ENCODE data around the gene ABCA7. TPM values are rescaled to one million over a fixed set of nuclear protein-coding genes. Genes with fewer than 3 reads are reported as not detected.
A peak's percentile ranks its signal among the peaks of the same experiment; 100 is the strongest.
"Not testable (repeated sequence)": the region's sequence is repeated elsewhere in the genome, so short reads cannot be mapped to it uniquely, and the experiment has no call there.

The ABCA7 gene
- total RNA-seq, 2 experiments from 2014 or later: 76.6 to 77.5 TPM

- Mint-ChIP-seq H3K27ac (no peak overlapping the region), H3K4me3 (no peak overlapping the region), H3K9me3 (ENCODE audit: insufficient read depth) (no peaks in the 10 kb centered on the region), H3K27me3 (ENCODE audit: low read depth) (no peaks in the 10 kb centered on the region), H3K36me3 (ENCODE audit: low read depth) (peaks cover 6% of the 10 kb centered on the region), H3K4me1 (ENCODE audit: low read depth) (peaks cover 13% of the 10 kb centered on the region)
- ATAC-seq (no peak), DNase-seq (no peak)
- ChIA-PET POLR2A (no interaction called here), CTCF (no interaction called here)
Observed at GRCh38 chr19:1109697-1110671, 70.1 kb downstream of the ABCA7 start.

GRCh38 chr19:1110809-1111640 lies 71.1 kb downstream of the ABCA7 start:
- peaks cover 5% of the 10 kb centered on the region for H3K4me1 Mint-ChIP-seq (ENCODE audit: low read depth)
- no peaks in the 10 kb centered on the region for H3K27me3 Mint-ChIP-seq (ENCODE audit: low read depth)
- H3K4me3 Mint-ChIP-seq: no peak overlapping the region
- CTCF ChIA-PET: interaction anchor here (0.8 kb wide), 1 partner anchor 88 kb away, joined by 3 read pairs; no protein-coding TSS in a partner anchor
- DNase-seq: no peak
- POLR2A ChIA-PET: no interaction called here
- ATAC-seq: no peak
- no peaks in the 10 kb centered on the region for H3K9me3 Mint-ChIP-seq (ENCODE audit: insufficient read depth)
- no peak overlapping the region for H3K27ac Mint-ChIP-seq
- peaks cover 6% of the 10 kb centered on the region for H3K36me3 Mint-ChIP-seq (ENCODE audit: low read depth)

GRCh38 chr19:1111641-1112267 lies 71.8 kb downstream of the ABCA7 start:
- ATAC-seq: no peak
- CTCF ChIA-PET: interaction anchor here (0.8 to 2.4 kb wide), 4 partner anchors 18 to 91 kb away, joined by 3 to 18 read pairs (median 12); no protein-coding TSS in a partner anchor
- POLR2A ChIA-PET: no interaction called here
- peaks cover 4% of the 10 kb centered on the region for H3K4me1 Mint-ChIP-seq (ENCODE audit: low read depth)
- H3K27me3 Mint-ChIP-seq (ENCODE audit: low read depth): no peaks in the 10 kb centered on the region
- DNase-seq: no peak
- H3K36me3 Mint-ChIP-seq (ENCODE audit: low read depth): peaks cover 5% of the 10 kb centered on the region
- no peak overlapping the region for H3K27ac Mint-ChIP-seq
- no peak overlapping the region for H3K4me3 Mint-ChIP-seq
- no peaks in the 10 kb centered on the region for H3K9me3 Mint-ChIP-seq (ENCODE audit: insufficient read depth)

- no peaks in the 10 kb centered on the region for H3K9me3 Mint-ChIP-seq (ENCODE audit: insufficient read depth)
- H3K27me3 Mint-ChIP-seq (ENCODE audit: low read depth): no peaks in the 10 kb centered on the region
- H3K4me1 Mint-ChIP-seq (ENCODE audit: low read depth): peaks cover 4% of the 10 kb centered on the region
- DNase-seq (no peak), ATAC-seq (no peak)
- H3K4me3 Mint-ChIP-seq: no peak overlapping the region
- no peak overlapping the region for H3K27ac Mint-ChIP-seq
- POLR2A ChIA-PET: interaction anchor here (0.8 to 1.1 kb wide), 2 partner anchors 98 to 157 kb away, joined by 3 read pairs; partner anchors contain the start of gene CIRBP
- CTCF ChIA-PET: interaction anchor here (1.1 to 2.4 kb wide), 10 partner anchors 11 to 154 kb away, joined by 3 to 18 read pairs (median 8); no protein-coding TSS in a partner anchor
- peaks cover 3% of the 10 kb centered on the region for H3K36me3 Mint-ChIP-seq (ENCODE audit: low read depth)
Observed at GRCh38 chr19:1112268-1113029, 72.5 kb downstream of the ABCA7 start.

- Mint-ChIP-seq H3K4me1 (ENCODE audit: low read depth) (peaks cover 4% of the 10 kb centered on the region), H3K27me3 (ENCODE audit: low read depth) (no peaks in the 10 kb centered on the region), H3K27ac (no peak overlapping the region), H3K9me3 (ENCODE audit: insufficient read depth) (no peaks in the 10 kb centered on the region), H3K4me3 (no peak overlapping the region), H3K36me3 (ENCODE audit: low read depth) (peaks cover 6% of the 10 kb centered on the region)
- ATAC-seq: peak; percentile 80
- CTCF ChIA-PET: interaction anchor here (0.6 to 2.4 kb wide), 23 partner anchors 9 to 153 kb away, joined by 3 to 18 read pairs (median 5); partner anchors contain the start of genes ARHGAP45 and ATP5F1D
- POLR2A ChIA-PET: interaction anchor here (0.7 to 1.1 kb wide), 4 partner anchors 13 to 156 kb away, joined by 3 read pairs; partner anchors contain the start of gene CIRBP
- peak; percentile 90 for DNase-seq
Observed at GRCh38 chr19:1113030-1113985, 73.4 kb downstream of the ABCA7 start.

- H3K4me1 Mint-ChIP-seq (ENCODE audit: low read depth): peaks cover 4% of the 10 kb centered on the region
- ATAC-seq: no peak
- H3K27ac Mint-ChIP-seq: no peak overlapping the region
- ChIA-PET POLR2A (interaction anchor here (0.5 to 1.1 kb wide), 3 partner anchors 26 to 159 kb away, joined by 3 read pairs; partner anchors contain the start of gene CIRBP), CTCF (interaction anchor here (0.6 to 2.4 kb wide), 22 partner anchors 9 to 152 kb away, joined by 3 to 18 read pairs (median 6); partner anchors contain the start of genes ARHGAP45 and ATP5F1D)
- no peak overlapping the region for H3K4me3 Mint-ChIP-seq
- no peaks in the 10 kb centered on the region for H3K9me3 Mint-ChIP-seq (ENCODE audit: insufficient read depth)
- DNase-seq: no peak
- H3K36me3 Mint-ChIP-seq (ENCODE audit: low read depth): peaks cover 11% of the 10 kb centered on the region
- H3K27me3 Mint-ChIP-seq (ENCODE audit: low read depth): no peaks in the 10 kb centered on the region
Observed at GRCh38 chr19:1113986-1114483, 74.1 kb downstream of the ABCA7 start.

- H3K4me3 Mint-ChIP-seq; H3K27me3 Mint-ChIP-seq (ENCODE audit: low read depth); H3K4me1 Mint-ChIP-seq (ENCODE audit: low read depth); CTCF ChIA-PET; H3K27ac Mint-ChIP-seq; H3K9me3 Mint-ChIP-seq (ENCODE audit: insufficient read depth); POLR2A ChIA-PET; DNase-seq; ATAC-seq: not testable (repeated sequence)
- H3K36me3 Mint-ChIP-seq (ENCODE audit: low read depth): peaks cover 11% of the 10 kb centered on the region
Observed at GRCh38 chr19:1114728-1115127, 74.8 kb downstream of the ABCA7 start.

Other genes with a start within 250 kb of the ABCA7 start
- 100 to 1,000 TPM; 524 to 526 TPM for gene PTBP1, start 242.7 kb upstream of the ABCA7 start, total RNA-seq
- gene PLPPR3, start 218.2 kb upstream of the ABCA7 start, total RNA-seq: not detected
- gene AZU1, start 212.3 kb upstream of the ABCA7 start, total RNA-seq: not detected
- not detected for gene PRTN3, start 199.1 kb upstream of the ABCA7 start, total RNA-seq
- not detected for gene ELANE, start 187.8 kb upstream of the ABCA7 start, total RNA-seq
- 1 to 10 TPM; 2.1 to 2.2 TPM for gene CFD, start 180.4 kb upstream of the ABCA7 start, total RNA-seq
- 10 to 100 TPM; 55.9 to 60.4 TPM for gene MED16, start 146.9 kb upstream of the ABCA7 start, total RNA-seq
- not detected for gene RNU6-9, start 146.6 kb upstream of the ABCA7 start, total RNA-seq
- gene R3HDM4, start 126.9 kb upstream of the ABCA7 start, total RNA-seq: 10 to 100 TPM; 75.9 to 76.7 TPM
- gene KISS1R, start 122.8 kb upstream of the ABCA7 start, total RNA-seq: 1 to 10 TPM in 1 of 2 experiments, under 1 TPM in 1; 0.55 to 1.1 TPM
- gene ARID3A, start 114.1 kb upstream of the ABCA7 start, total RNA-seq: 10 to 100 TPM; 26.7 to 27.7 TPM
- gene WDR18, start 55.8 kb upstream of the ABCA7 start, total RNA-seq: 10 to 100 TPM; 51.5 to 53.0 TPM
- gene GRIN3B, start 39.7 kb upstream of the ABCA7 start, total RNA-seq: not detected
- 100 to 1,000 TPM; 153 to 160 TPM for gene TMEM259, start 19.0 kb upstream of the ABCA7 start, total RNA-seq
- not detected for gene RNU6-2, start 18.6 kb upstream of the ABCA7 start, total RNA-seq
- gene CNN2, start 13.5 kb upstream of the ABCA7 start, total RNA-seq: 100 to 1,000 TPM; 417 to 455 TPM
- gene ARHGAP45, start 27.1 kb downstream of the ABCA7 start, total RNA-seq: 100 to 1,000 TPM; 433 to 445 TPM
- gene POLR2E, start 55.3 kb downstream of the ABCA7 start, total RNA-seq: 100 to 1,000 TPM; 176 to 177 TPM
- 100 to 1,000 TPM; 174 to 177 TPM for gene GPX4, start 63.9 kb downstream of the ABCA7 start, total RNA-seq
- gene SBNO2, start 134.2 kb downstream of the ABCA7 start, total RNA-seq: 10 to 100 TPM; 58.6 to 70.5 TPM
- gene STK11, start 165.7 kb downstream of the ABCA7 start, total RNA-seq: 10 to 100 TPM; 68.8 to 70.8 TPM
- gene CBARP, start 197.9 kb downstream of the ABCA7 start, total RNA-seq: under 1 TPM in 1 of 2 experiments, not detected in 1; 0.10 TPM
- 100 to 1,000 TPM; 209 to 222 TPM for gene ATP5F1D, start 201.6 kb downstream of the ABCA7 start, total RNA-seq
- 10 to 100 TPM; 88.4 to 94.3 TPM for gene MIDN, start 208.5 kb downstream of the ABCA7 start, total RNA-seq
- 100 to 1,000 TPM; 172 to 195 TPM for gene CIRBP, start 229.2 kb downstream of the ABCA7 start, total RNA-seq
- 10 to 100 TPM; 57.1 TPM for gene FAM174C, start 235.4 kb downstream of the ABCA7 start, total RNA-seq
- not detected for gene EFNA2, start 245.8 kb downstream of the ABCA7 start, total RNA-seq